Hematopoietic multipotent progenitor cell treated with erythropoietin and hydrocortisone succinate and interleukin-3 and kit ligand, for 17 days (in vitro differentiated cells): ENCODE results near the gene ABCA10.
"Not testable (repeated sequence)": the region's sequence is repeated elsewhere in the genome, so short reads cannot be mapped to it uniquely, and the experiment has no call there.

ENCODE experiments used
- DNase-seq: peaks from one replicate; pipeline ENCODE4 v3.0.0-alpha.2; 2015; ENCODE audit warnings: low spot score

ABCA10 gene

DNA sequence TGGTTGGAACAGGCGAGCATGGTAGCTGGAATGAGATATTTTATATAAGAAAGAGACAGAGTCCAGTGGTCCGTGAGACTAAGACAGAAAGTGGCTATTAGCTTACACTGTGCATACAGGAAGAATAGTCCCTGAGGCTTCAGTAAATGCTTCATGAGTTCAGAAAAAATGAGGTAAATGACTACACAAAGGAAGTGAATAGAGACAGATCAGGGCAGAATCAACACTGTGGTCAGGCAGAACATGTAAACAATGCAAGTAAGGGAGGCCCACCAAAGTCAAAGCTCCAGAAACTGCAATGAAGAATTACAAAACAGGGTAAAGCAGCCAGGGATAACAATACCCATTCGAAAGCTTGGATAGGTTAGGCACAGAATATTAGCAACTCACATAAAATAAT is 4.8 kb downstream of the ABCA10 start:
- DNase-seq: no peak

DNA sequence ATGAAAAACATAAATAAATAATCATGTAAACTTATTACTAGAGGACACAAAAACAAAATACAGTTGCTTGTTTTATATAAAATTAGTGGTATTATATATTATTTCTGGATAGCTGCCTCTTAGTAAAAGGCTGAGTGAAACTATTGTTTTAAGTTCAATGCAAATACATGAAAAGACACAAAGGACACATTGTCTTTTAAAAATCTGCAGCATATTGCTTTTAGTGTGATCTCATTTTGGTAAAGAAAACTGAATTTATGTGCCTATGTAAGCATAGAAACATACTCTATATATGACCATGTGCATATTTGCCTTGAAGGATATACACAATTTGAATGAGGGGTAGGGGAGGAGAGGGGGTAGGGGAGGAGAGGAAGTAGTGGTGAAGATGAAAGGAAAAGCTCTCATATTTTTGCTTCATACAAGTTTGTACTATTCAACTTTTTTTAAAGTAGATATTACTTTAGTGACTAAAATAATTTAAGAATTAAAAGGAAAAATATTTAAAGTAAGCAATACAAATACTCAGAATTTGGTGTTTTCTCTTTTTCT is 5.8 kb downstream of the ABCA10 start:
- no peak for DNase-seq

DNA sequence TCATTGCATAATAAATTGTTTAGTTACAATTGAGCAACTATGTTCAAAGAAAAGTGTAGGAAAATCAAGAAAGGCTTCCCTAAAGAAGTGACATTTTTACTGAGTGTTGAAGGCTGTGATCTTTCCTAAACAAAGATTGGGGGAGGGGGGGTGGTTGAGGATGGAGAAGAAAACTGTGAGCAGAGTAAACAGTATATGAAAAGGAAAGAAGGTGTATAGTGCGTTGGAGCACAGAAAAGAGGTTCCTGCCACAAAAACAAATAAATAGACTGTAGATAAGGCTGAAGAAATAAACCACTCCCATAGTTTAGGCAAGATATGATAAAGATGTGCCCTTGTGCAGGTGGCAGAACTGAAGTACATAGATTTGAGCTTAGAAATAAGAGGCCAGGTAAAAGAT is 8.5 kb downstream of the ABCA10 start:
- no peak for DNase-seq

DNA sequence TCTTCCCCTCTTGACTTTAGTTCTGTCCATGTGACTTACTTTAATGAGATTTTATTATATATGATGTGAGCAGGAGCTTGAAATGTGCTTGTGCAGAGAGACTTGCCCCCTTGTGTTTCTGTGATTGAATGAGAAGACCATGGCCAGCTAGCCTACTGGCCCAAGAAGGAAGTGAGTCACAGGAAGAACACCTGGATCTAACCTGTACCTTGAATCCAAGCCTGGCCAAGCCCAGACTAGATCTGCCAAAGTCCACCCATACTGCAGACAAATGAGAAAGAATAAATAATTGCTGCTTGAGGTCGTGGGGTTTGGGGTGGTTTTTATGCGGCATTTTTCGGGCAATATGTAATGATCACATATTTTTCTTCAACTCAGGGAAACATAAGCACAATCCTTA is 9.6 kb downstream of the ABCA10 start:
- DNase-seq: no peak

DNA sequence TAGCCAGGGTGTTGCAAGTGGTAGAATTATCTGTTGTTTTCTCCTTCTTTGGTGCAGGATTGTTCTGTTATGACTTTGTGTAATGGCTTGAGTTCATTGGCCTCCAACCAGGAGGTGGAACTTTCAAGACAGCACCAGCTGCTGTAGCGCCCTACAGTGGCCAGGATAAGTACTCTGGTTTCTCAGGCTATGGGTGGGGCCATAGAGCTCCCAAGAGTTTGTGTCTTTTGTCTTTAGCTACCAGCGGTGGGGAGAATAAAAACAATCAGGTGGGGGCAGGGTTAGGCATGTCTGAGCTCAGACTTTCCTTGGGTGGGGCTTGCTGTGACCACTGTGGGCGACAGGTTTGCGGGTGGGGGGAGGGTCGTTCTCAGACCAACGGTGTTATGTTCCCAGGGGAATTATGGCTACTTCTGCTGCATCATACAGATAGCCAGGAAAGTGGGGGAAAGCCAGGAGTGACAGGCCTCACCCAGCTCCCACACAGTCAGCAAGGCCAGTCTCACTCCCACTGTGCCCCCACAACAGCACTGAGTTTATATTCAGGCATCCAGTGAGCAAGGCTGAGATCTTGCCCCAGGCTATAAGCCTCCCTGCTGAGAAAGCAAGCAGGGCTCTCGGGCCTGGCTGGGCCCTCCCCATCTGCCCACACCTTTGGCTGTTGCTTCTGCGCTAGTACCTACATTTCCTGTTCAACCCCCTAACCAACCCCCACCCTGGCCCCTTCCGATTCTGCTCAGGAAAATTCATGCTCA is 15.4 kb downstream of the ABCA10 start:
- DNase-seq: no peak

DNA sequence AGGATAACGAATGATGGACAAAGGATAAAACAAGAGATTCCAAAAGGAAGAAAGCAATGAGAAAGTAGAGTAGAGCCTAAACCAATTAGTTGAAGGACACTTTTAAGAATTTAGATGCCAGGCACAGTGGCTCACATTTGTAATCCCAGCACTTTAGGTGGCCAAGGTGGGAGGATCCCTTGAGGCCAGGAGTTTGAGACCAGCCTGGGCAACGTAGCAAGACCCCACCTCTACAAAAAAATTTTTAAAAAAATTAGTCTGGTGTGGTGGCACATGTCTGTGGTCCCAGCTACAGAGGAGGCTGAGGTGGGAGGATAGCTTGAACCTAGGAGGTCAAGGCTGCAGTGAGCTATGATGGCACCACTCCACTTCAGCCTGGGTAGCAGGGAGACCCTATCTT is 20.0 kb downstream of the ABCA10 start:
- DNase-seq: no peak

DNA sequence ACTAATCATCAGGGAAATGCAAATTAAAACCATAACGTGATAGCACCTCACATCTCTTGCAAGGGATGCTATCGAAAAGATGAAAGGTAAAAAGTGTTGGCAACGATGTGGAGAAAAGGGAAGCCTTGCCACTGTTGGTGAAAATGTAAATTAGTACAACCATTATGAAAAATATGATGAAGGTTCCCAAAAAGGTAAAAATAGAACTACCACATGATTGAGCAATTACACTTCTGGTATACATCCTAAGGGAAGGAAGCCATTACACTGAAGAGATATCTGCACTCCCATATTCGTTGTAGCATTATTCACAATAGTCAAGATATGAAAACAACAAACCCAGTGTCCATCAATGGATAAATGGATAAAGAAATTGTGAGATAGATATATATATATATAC is 21.5 kb downstream of the ABCA10 start:
- no peak for DNase-seq

DNA sequence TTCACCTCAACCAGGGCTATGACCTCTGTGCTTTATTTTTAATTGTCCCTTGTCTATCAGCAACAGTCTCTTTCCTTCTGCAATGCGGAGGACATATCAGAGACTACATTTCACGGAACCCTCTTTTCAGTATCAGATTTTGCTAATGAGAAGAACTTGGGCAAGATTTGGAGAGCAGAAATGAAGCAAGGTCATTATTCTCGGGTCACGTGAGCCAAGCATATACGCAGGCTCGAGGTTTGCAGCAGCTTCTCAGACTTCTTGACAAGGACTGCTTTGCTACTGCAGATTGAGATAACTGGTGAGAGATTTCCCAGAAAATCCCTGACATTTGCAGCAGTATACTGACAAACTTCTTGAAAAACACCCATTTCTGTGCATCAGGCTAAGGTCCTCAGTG is 30.4 kb downstream of the ABCA10 start:
- DNase-seq: no peak

DNA sequence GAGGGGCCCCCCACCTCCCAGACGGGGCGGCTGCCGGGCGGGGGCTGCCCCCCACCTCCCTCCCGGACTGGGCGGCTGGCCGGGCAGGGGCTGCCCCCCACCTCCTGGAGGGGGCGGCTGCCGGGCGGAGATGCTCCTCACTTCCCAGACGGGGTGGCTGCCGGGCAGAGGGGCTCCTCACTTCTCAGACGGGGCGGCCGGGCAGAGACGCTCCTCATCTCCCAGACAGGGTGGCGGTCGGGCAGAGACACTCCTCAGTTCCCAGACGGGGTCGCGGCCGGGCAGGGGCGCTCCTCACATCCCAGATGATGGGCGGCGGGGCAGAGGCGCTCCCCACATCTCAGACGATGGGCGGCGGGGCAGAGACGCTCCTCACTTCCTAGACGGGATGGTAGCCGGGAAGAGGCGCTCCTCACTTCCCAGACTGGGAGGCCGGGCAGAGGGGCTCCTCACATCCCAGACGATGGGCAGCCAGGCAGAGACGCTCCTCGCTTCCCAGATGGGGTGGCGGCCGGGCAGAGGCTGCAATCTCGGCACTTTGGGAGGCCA is 32.4 kb downstream of the ABCA10 start:
- DNase-seq: not testable (repeated sequence)

DNA sequence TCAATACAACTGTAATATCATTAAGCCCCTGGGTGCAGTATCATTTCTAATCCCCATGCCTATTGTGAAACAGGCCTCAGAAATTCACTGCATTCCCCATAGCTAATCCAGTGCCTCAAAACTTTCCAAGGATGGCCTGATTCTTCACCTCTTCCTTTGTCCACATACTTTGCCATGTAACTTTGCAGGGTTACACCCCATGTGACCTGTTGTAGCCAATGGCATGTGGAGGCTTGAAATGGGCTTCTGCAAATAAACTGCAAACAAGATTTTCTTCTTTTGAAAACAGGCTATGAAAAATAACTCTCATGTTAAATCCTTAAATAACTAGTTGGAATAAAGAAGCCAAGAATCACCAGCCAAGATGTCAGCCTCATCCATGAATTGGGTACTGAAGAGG is 35.9 kb downstream of the ABCA10 start:
- DNase-seq: no peak

DNA sequence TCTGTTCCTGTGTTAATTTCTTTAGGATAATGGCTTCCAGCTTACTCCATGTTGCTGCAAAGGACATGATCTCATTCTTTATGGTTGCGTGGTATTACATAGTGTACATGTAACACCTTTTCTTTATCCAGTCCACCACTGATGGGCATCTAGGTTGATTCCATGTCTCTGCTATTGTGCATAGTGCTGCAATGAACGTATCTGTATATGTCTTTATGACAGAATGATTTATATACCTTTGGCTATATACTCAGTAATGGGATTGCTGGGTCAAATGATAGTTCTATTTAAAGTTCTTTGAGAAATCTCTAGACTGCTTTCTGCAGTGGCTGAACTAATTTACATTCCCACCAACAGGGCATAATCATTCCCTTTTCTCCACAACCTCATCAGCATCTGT is 39.8 kb downstream of the ABCA10 start:
- DNase-seq: no peak

DNA sequence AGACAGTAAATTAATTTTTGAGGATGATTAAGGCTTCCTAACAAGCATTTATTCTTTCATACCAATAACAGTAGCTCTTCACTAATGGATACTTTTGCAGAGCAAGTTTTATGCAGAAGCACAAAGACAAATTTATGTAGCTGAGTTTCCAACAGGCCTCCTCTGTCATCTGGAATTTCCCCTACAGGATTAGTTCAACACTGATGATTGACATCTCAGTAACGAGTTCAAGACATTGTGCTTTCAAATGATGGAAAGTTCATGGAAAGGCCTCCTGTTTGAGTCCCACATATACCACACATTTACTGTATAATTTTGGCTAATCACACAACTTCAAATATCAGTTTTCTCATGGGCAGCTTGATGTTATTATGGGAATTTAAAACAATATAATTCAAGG is 40.6 kb downstream of the ABCA10 start:
- no peak for DNase-seq

DNA sequence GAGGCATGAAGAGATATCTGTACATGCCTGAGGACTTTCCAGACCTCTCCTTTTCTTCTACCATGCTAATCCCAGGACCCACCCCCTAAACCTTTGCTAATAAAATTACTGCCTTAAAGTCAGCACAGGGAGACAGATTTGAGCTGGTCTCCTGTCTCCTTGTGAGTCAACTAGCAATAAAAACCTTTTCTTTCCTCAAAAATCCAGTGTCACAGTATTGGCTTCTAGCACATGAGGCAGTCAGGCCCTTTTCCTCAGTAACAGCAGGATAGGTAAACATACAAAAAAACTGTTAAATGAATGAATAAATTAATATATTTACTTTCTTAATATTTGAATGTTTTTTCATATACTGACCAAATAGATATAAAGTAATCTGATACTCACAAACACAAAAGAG is 41.3 kb downstream of the ABCA10 start:
- no peak for DNase-seq

DNA sequence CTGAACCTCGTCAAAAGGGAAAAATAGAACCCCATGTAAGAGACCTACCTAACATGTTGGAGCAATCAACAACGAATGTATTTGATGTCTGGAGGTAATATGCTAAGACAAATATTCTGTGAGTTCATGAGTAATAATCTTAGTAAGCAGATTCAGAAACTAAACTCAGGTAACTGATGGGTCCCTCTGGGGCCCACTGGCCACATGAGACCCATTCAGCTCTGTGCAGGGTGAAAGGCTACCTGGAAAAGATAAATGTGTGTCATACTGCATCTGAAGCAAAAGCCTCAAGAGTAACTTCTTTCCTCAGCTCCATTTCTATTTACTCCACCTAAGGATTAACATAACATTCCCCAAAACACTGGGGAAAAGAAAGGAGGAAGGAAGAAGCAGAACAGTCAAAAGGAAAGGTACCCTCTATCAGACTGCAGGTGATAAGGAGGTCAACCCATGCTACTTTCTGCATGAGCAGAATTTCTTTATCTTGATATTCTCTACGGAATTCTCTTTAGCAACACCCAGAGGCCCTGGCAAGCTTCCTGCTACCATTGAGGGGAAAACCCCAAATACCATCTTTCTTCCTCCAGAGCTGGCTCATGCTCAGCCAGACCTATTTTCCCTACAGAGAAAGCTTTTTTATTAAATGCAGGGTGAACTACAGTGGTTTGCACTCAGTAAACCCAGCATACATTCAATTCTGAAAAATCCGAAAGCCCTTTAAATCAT is 49.2 kb downstream of the ABCA10 start:
- DNase-seq: no peak

DNA sequence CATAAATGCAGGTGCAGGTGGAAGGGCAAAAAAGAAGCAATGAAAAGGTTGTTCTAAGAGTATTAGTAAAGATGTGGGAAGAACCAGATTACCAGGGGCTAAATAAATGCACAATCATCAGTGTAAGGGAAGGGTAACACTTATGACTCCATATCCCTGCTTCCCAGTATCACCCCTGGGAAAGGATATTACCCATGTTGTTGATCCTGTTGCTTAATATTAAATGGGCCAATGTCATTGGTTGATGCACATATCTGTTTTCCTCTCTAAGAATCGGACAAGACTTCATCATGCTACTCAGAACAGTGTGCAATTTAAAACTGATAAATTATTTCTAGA is 52.2 kb downstream of the ABCA10 start:
- DNase-seq: no peak

DNA sequence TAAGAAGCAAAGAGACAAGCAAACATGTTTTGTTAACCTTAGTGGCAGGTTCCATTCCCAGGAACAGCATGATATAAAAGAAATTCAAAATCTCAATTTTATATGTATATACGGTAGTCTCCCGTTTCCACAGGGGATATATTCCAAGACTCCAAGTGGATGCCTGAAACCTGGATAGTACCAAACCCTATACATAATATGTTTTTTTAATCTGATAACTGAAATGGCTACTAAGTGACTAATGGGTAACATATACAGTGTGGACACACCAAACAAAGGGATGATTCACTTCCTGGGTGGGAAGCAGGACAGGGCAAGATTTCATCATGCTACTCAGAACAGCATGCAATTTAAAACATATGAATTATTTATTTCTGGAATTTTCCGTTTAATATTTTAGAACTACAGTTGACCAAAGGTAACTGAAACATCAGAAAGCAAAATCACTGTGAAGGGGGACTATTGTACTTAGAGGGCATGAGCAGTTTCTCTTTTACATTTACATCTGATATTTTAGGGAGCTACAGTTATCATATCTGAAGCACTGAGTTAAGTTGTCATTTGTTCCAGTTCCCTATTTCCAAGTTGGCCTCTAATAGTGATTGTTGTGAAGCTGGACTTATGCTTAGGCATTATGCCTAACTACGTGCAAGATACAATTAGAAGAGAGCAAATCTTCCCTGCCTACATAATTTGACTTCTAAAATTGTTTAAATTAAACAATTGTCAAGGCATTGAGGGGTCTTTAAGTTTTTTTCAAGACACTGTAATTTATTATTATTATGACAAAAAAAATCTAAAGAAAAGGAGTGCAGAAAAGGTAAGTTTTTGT is 52.8 kb downstream of the ABCA10 start:
- no peak for DNase-seq

DNA sequence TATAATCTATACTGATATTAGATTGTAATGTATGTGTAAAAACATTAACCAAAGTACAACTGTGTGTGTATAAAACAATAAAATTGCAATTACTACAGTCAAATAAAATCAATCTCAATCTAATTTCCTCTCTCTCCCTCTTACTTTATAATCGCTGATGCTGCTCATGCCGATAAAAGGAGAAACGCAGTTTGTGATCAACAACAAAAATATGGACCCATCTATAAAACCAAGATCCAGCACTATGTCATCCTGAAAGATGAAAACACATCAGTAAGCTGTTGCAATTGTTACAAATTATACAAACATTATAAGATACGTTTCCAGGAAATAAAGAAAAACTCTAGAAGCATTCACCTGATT is 53.4 kb downstream of the ABCA10 start:
- no peak for DNase-seq

DNA sequence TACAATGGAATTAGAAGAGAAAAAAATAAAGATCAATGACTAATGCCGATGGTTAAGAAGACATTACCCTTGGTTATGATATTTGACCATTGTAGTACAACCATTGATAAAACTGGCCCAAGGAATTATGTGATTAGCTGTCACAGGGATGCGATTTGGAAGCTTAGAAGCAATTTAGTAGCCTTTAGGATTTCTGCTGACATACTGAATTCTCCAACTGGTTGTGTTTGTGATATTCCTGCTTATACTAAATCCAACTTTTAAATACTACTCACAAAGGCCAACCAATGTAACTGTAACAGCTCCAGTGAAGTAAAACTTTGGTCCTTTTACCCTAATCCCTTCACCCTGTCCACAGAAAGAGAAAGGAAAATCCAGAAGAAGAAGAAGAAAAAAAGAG is 55.5 kb downstream of the ABCA10 start:
- DNase-seq: no peak

DNA sequence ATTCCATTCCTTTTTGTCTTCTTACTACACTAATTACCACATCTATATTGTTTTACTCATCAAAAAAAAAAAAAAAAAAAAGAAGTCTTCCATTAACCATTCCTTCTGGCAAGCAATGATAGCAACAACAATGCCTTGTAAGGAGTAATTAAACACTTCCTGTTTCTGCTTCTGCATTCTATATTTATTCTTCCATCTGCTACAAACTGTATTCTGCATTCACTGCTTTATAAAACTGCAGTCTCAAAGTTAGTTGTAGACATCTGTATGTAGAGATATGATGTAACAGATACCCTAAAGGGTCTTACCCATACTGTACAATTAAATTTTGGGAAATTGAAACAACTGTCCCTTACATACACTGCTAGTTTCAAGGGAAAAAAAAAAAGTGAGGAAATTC is 58.2 kb downstream of the ABCA10 start:
- no peak for DNase-seq

DNA sequence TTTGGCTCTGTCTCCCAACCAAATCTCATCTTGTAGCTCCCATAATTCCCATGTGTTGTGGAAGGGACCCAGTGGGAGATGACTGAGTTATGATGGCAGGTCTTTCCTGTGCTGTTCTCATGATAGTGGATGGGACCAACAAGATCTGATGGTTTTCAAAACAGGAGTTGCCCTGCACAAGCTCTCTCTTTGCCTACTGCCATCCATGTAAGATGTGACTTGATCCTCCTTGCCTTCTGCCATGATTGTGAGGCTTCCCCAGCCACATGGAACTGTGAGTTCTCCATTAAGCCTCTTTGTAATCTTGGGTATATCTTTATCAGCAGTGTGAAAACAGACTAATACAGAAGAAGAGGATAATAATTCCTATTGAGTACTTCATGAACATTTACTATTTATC is 60.0 kb downstream of the ABCA10 start:
- DNase-seq: not testable (repeated sequence)

DNA sequence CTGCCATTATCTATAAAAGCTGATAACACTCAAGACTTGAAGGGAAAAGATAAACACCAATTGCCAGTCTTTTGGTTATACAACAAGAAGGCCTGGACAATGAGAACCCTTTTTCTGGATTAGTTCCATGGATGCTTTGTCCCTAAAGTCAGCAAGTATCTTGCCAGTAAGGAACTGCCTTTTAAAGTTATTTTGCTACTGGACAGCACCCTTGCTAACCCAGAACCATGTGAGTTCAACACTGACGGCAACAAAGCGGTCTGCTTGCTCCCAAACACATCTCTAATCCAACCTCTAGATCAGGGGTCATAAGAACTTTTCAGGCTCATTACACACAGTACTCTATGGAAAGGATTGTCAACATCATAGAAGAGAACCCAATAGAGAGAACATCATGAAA is 61.7 kb downstream of the ABCA10 start:
- DNase-seq: no peak

DNA sequence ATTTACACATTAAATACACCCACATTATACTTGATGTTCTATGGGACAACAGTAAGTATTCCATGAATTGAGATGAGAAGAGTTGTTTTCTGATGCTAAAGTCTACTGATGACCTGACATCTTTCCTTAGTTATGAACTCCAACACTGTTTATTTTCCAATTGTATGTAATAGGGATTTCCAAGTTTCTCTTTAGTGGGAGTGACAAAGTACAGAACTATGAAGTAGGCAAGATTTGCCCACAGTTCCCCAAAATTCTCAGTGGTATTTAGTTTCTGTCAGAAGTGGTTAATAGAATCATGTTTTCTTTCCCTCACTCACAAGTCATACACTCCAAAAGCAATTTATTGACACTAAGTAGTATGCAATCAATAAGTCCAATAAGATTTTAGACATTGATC is 64.4 kb downstream of the ABCA10 start:
- DNase-seq: no peak

DNA sequence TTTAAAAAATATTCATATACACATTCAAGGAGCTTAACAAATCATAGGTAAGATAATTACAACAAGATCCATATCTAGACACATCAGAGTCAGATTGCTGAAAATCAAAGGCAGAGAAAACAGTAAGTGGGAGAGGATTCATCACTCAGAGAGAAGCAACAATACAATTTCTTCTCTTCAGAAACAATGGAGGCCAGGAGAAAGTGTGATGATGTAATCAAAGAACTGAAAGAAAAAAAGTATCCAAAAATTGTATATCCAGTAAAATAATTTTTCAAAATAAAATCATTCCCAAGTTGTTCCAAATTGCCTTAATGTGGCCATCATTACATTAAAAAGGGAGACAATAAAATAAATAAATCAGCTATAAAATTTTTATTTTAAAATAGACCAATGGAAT is 69.2 kb downstream of the ABCA10 start:
- DNase-seq: no peak
